BLaER1 treated with 17β-estradiol and CSF1 and Interleukin-3, amounts not matched to agents 10 nM and 100 nM (cell line): ENCODE results near the gene DNAJA4.

Experiments used
- H3K27ac ChIP-seq, 11 experiments: shearing (Covaris generic); formaldehyde crosslinking; 2 replicates each; pipeline ENCODE4 v1.8.1; 2022
- H3K27me3 ChIP-seq, 11 experiments: shearing (Covaris generic); formaldehyde crosslinking; 2 replicates each; pipeline ENCODE4 v1.8.1; 2022
- H3K36me3 ChIP-seq, 11 experiments: shearing (Covaris generic); formaldehyde crosslinking; 2 replicates each; pipeline ENCODE4 v1.8.1; 2022
- H3K4me1 ChIP-seq, 10 experiments: shearing (Covaris generic); formaldehyde crosslinking; 2 replicates each; pipeline ENCODE4 v1.8.1; 2022
- H3K4me2 ChIP-seq, 11 experiments: shearing (Covaris generic); formaldehyde crosslinking; 2 replicates each; pipeline ENCODE4 v1.8.1; 2022
- H3K4me3 ChIP-seq, 10 experiments: shearing (Covaris generic); formaldehyde crosslinking; 2 replicates each; pipeline ENCODE4 v1.8.1; 2022
- H3K9ac ChIP-seq, 11 experiments: shearing (Covaris generic); formaldehyde crosslinking; 2 replicates each; pipeline ENCODE4 v1.8.1; 2022
- H3K9me3 ChIP-seq, 11 experiments: shearing (Covaris generic); formaldehyde crosslinking; replicated peaks in 1 of 11; 2 replicates each; pipeline ENCODE4 v1.8.1; 2022
- H4K20me1 ChIP-seq, 11 experiments: shearing (Covaris generic); formaldehyde crosslinking; 2 replicates each; pipeline ENCODE4 v1.8.1; 2022
- Cebpa-rat ChIP-seq, 11 experiments: shearing (Covaris generic); IDR thresholded peaks; 2 replicates each; pipeline ENCODE4 v1.8.1; 2022

DNAJA4 gene

GRCh38 chr15:78312957-78313356, 48.6 kb downstream of the DNAJA4 start:
- Histone ChIP-seq H4K20me1 (no peaks in the 10 kb centered on the region), H3K9me3 (no peaks in the 10 kb centered on the region), H3K27me3 (no peaks in the 10 kb centered on the region), H3K36me3 (no peaks in the 10 kb centered on the region), H3K27ac (no peak overlapping the region), H3K4me3 (no peak overlapping the region), H3K4me1 (peaks cover 4 to 49% (median 33%) of the 10 kb centered on the region in 10 experiments; a peak in 19 of 20 replicates), H3K4me2 (peak overlapping the region in 7 of 11 experiments; percentile 29 to 69 (median 42); a peak in 8 of 22 replicates), H3K9ac (no peak overlapping the region)
- no peak for TF ChIP-seq Cebpa-rat (IDR thresholded peaks at IDR 0.05)

DNA sequence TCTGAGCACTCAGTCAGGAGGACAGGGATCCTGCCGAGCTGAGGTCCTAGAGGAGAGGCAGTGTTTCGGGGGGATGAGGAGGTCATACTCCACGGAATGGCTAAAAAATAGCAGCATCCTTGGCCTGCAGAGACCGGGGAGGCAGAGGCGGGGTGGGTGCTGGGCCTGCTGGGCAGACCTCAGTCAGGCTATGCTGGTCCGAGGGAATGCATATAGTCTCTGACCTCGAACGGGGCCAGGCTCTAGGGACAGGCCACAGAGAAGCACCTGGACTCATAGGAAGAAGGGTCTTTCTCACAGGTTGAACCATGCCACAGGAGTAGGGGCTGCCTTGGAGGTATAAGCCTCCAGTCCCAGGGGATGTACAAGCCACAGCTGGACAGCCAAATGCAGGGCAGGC, 49.0 kb downstream of the DNAJA4 start:
- H3K4me1 ChIP-seq, result peaks cover 0 to 45% (median 29%) of the 10 kb centered on the region in 10 experiments; a peak in 19 of 20 replicates
- H3K4me3 ChIP-seq, result no peak overlapping the region
- no peaks in the 10 kb centered on the region for H3K9me3 ChIP-seq
- no peaks in the 10 kb centered on the region for H4K20me1 ChIP-seq
- H3K27me3 ChIP-seq, result no peaks in the 10 kb centered on the region
- H3K4me2 ChIP-seq, result 0 out of 22 replicates have a peak overlapping the region, but pooled peaks of 1 of the 11 experiments have one; percentile 16
- H3K36me3 ChIP-seq, result no peaks in the 10 kb centered on the region
- H3K9ac ChIP-seq, result no peak overlapping the region
- TF ChIP-seq Cebpa-rat (IDR thresholded peaks at IDR 0.05), result no peak
- no peak overlapping the region for H3K27ac ChIP-seq

GRCh38 chr15:78314181-78314581, 49.8 kb downstream of the DNAJA4 start:
- no peak overlapping the region for H3K4me2 ChIP-seq
- H4K20me1 ChIP-seq, result no peaks in the 10 kb centered on the region
- H3K9ac ChIP-seq, result no peak overlapping the region
- H3K36me3 ChIP-seq, result no peaks in the 10 kb centered on the region
- H3K27ac ChIP-seq, result no peak overlapping the region
- no peak overlapping the region for H3K4me3 ChIP-seq
- H3K4me1 ChIP-seq, result peaks cover 0 to 37% (median 21%) of the 10 kb centered on the region in 10 experiments; a peak in 14 of 20 replicates
- no peaks in the 10 kb centered on the region for H3K27me3 ChIP-seq
- H3K9me3 ChIP-seq, result no peaks in the 10 kb centered on the region
- TF ChIP-seq Cebpa-rat (IDR thresholded peaks at IDR 0.05), result no peak

GRCh38 chr15:78315686-78316282, 51.4 kb downstream of the DNAJA4 start:
- no peaks in the 10 kb centered on the region for H3K27me3 ChIP-seq
- no peak overlapping the region for H3K4me3 ChIP-seq
- no peaks in the 10 kb centered on the region for H3K36me3 ChIP-seq
- TF ChIP-seq Cebpa-rat (IDR thresholded peaks at IDR 0.05), result no peak
- H3K4me2 ChIP-seq, result peak overlapping the region in 6 of 11 experiments; percentile 0 to 40 (median 24); a peak in 7 of 22 replicates
- H4K20me1 ChIP-seq, result no peaks in the 10 kb centered on the region
- H3K9ac ChIP-seq, result peak overlapping the region in 6 of 11 experiments; percentile 13 to 38 (median 24); a peak in 6 of 22 replicates
- peak overlapping the region in 2 of 11 experiments; percentile 38 to 52; a peak in 2 of 22 replicates for H3K27ac ChIP-seq
- peaks cover 0 to 34% (median 18%) of the 10 kb centered on the region in 10 experiments; a peak in 14 of 20 replicates for H3K4me1 ChIP-seq
- no peaks in the 10 kb centered on the region for H3K9me3 ChIP-seq

- no peak overlapping the region for H3K4me3 ChIP-seq
- TF ChIP-seq Cebpa-rat (IDR thresholded peaks at IDR 0.05), result no peak
- no peaks in the 10 kb centered on the region for H3K36me3 ChIP-seq
- H3K9ac ChIP-seq, result peak overlapping the region in 5 of 11 experiments; percentile 13 to 38 (median 27); a peak in 6 of 22 replicates
- H3K4me2 ChIP-seq, result peak overlapping the region in 6 of 11 experiments; percentile 0 to 40 (median 24); a peak in 9 of 22 replicates
- H3K4me1 ChIP-seq, result peaks cover 0 to 34% (median 18%) of the 10 kb centered on the region in 10 experiments; a peak in 14 of 20 replicates
- no peaks in the 10 kb centered on the region for H4K20me1 ChIP-seq
- no peaks in the 10 kb centered on the region for H3K27me3 ChIP-seq
- H3K27ac ChIP-seq, result peak overlapping the region in 2 of 11 experiments; percentile 38 to 52; a peak in 2 of 22 replicates
- no peaks in the 10 kb centered on the region for H3K9me3 ChIP-seq
Measured at GRCh38 chr15:78316283-78317083, 52.1 kb downstream of the DNAJA4 start.

DNA sequence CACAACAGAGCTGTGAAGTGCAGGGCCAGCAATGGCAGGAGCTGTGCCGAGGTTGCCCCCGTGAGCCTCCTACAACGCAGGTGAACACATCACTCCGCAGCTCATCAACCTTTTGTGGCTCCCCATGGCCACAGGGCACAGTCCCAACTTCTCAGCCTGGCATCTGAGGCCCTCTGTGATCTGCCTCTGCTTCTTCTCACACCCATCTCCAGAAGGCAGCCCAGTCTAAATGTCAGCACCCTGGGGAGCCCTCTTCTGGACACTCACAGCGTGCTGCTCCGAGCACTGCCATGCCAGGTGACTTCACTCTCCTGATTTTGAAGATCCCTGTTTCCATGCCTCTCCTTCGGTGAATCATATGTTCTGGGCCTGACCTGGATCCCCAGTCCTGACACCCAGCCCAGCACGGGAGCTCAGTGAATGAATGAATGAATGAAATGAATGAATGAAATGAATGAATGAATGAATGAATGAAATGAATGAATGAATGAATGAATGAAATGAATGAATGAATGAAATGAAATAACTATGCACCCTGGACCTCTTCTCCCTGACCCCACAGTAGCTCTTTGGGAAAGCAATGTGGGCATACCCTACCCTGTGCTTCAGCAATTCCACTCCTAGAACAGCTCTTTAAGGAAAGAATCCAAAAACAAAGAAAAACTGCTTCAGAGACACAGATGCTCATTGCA, 52.9 kb downstream of the DNAJA4 start:
- no peaks in the 10 kb centered on the region for H4K20me1 ChIP-seq
- peaks cover 0 to 27% (median 13%) of the 10 kb centered on the region in 10 experiments; a peak in 13 of 20 replicates for H3K4me1 ChIP-seq
- H3K27me3 ChIP-seq, result no peaks in the 10 kb centered on the region
- H3K9me3 ChIP-seq, result no peaks in the 10 kb centered on the region
- no peak overlapping the region for H3K4me3 ChIP-seq
- H3K9ac ChIP-seq, result no peak overlapping the region
- H3K27ac ChIP-seq, result no peak overlapping the region
- no peak for TF ChIP-seq Cebpa-rat (IDR thresholded peaks at IDR 0.05)
- no peak overlapping the region for H3K4me2 ChIP-seq
- no peaks in the 10 kb centered on the region for H3K36me3 ChIP-seq

DNA sequence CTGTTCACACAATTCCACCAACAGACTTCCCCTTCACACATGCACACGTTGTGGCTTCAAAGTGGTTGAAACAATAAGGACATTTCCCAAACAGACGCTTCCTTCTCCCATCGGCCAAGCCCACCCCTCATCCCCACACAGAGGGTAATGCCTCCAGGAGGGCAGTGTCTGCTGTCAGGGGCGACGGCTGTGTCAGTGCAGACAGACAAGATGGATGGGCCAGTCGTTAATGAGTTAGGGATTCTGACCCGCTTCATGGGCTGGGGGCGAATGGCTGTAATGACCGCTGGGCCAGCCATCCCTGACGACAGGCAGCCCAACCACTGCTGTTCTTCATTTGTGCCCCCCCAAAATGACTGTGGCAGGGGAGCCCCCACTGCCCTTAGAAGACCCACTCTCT, 55.2 kb downstream of the DNAJA4 start:
- H3K36me3 ChIP-seq, result no peaks in the 10 kb centered on the region
- H3K4me3 ChIP-seq, result no peak overlapping the region
- no peak for TF ChIP-seq Cebpa-rat (IDR thresholded peaks at IDR 0.05)
- H3K27me3 ChIP-seq, result no peaks in the 10 kb centered on the region
- no peak overlapping the region for H3K27ac ChIP-seq
- no peak overlapping the region for H3K4me2 ChIP-seq
- H3K9me3 ChIP-seq, result no peaks in the 10 kb centered on the region
- H3K9ac ChIP-seq, result no peak overlapping the region
- H4K20me1 ChIP-seq, result no peaks in the 10 kb centered on the region
- H3K4me1 ChIP-seq, result peaks cover 0 to 12% (median 8%) of the 10 kb centered on the region in 10 experiments; a peak in 10 of 20 replicates

DNA sequence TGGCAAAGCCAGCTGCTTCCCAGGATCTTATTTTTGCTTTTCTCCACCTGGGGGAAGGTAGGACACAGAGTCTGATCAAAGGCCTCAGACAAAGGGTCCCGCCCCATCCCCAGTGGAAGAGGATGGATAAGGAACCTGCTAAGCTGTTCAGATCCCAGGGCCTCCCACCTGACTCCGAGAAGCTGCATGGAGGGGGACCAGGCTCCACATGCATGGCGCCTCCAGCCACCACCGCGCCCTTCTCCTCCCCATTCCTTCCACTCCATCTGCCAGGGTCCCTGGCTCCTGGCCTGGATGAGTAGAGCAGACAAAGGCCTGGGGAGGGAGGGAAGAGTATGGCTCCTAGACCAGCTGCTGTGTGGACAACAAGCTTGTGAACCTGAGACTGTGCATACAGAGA, 55.8 kb downstream of the DNAJA4 start:
- Histone ChIP-seq H3K27me3 (no peaks in the 10 kb centered on the region), H3K9me3 (no peaks in the 10 kb centered on the region), H3K9ac (no peak overlapping the region), H3K4me1 (peaks cover 0 to 12% (median 8%) of the 10 kb centered on the region in 10 experiments; a peak in 10 of 20 replicates), H3K36me3 (no peaks in the 10 kb centered on the region), H3K4me2 (no peak overlapping the region), H4K20me1 (no peaks in the 10 kb centered on the region), H3K27ac (no peak overlapping the region), H3K4me3 (no peak overlapping the region)
- no peak for TF ChIP-seq Cebpa-rat (IDR thresholded peaks at IDR 0.05)
